LNCAP (cell line): ENCODE data around the gene C4orf46.

Experiments used
- TF ChIP-seq, protein P1 (sequence below): fragments of 450-650 bp; IDR thresholded peaks from 2 replicates; pipeline ENCODE4 v1.5.1; 2017; ENCODE audit warnings: mild to moderate bottlenecking

C4orf46 gene

DNA sequence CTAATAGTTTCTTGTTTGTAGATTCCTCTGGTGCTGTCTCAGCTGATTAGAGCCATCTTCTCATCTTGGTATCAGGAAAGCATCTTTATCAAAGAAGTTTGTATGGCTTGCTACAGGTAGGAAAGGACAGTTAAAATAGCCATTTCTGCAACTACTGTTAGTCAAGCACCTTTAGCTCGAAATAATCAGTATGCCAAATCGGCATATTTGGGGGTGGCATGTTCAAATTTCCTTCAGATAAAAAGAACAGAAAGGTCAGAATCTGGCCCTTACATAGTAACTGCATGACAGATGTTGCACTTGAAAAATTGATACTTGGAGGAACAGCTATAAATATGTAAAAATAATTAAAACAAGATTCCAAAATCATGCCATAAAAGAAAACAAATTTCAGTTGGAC is 4.8 kb downstream of the C4orf46 start:
- TF ChIP-seq, protein P1, sequence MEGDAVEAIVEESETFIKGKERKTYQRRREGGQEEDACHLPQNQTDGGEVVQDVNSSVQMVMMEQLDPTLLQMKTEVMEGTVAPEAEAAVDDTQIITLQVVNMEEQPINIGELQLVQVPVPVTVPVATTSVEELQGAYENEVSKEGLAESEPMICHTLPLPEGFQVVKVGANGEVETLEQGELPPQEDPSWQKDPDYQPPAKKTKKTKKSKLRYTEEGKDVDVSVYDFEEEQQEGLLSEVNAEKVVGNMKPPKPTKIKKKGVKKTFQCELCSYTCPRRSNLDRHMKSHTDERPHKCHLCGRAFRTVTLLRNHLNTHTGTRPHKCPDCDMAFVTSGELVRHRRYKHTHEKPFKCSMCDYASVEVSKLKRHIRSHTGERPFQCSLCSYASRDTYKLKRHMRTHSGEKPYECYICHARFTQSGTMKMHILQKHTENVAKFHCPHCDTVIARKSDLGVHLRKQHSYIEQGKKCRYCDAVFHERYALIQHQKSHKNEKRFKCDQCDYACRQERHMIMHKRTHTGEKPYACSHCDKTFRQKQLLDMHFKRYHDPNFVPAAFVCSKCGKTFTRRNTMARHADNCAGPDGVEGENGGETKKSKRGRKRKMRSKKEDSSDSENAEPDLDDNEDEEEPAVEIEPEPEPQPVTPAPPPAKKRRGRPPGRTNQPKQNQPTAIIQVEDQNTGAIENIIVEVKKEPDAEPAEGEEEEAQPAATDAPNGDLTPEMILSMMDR: no peak

DNA sequence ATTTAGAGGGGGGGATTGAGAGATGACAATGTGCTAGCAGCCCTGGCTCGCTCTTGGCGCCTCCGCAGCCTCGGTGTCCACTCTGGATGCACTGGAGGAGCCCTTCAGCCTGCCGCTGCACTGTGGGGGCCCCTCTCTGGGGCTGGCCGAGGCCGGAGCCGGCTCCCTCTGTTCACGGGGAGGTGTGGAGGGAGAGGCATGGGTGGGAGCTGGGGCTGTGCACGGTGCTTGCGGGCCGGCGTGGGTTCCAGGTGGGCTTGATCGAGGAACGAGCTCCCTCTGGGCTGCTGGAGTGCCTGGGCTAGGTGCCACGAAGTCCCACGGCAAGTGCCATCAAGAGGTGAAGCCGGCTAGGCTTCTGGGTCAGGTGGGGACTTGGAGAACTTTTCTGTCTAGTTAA is 6.9 kb downstream of the C4orf46 start:
- TF ChIP-seq, protein P1: no peak

DNA sequence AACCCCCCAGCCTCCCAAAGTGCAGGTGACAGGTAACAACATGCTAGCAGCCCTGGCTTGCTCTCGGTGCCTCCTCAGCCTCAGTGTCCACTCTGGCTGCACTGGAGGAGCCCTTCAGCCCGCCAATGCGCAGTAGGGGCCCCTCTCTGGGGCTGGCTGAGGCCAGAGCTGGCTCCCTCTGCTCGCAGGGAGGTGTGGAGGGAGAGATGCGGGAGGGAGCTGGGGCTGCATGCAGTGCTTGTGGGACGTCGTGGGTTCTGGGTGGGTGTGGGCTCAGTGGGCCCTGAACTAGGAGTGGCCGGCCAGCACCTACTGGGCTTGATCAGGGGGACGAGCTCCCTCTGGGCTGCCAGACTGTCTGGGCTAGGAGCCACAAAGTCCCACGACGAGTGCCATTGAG is 14.4 kb downstream of the C4orf46 start:
- TF ChIP-seq, protein P1: no peak

DNA sequence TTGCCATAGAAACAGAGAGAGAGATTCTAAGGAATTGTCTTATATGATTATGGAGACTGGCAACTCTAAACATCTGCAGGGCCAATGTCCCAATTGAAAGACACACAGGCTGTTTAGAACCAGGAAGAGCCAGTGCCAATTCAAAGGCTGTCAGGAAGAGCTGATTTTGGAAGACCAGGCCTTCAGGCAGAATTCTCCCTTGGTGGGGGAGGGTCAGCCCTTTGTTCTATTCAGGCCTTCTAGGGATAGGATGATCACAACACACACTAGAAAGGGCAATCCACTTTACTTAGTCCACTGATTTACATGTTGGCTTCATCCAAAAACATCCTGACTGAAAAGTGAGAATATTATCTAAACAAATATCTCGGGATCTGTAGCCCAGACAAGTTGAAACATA is 15.2 kb downstream of the C4orf46 start:
- TF ChIP-seq, protein P1: no peak

DNA sequence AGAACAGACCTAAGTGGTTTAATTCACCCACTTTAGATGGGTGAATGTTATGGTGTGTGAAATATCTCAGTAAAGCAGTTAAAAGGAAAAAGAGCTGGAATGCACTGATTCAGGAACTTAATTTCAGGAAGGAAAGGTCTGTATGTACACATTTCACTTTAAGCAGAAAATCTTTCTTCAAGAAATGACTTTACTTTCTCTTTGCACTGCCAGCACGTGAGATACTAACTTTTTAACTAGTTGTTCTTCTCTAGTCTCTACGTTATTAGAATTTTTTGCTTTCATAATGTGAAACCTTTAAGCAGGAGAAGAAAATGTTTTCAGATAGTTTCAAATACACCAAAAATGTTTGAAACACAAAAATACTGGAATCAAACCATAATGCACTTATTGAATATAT is 18.8 kb downstream of the C4orf46 start:
- TF ChIP-seq, protein P1: no peak

DNA sequence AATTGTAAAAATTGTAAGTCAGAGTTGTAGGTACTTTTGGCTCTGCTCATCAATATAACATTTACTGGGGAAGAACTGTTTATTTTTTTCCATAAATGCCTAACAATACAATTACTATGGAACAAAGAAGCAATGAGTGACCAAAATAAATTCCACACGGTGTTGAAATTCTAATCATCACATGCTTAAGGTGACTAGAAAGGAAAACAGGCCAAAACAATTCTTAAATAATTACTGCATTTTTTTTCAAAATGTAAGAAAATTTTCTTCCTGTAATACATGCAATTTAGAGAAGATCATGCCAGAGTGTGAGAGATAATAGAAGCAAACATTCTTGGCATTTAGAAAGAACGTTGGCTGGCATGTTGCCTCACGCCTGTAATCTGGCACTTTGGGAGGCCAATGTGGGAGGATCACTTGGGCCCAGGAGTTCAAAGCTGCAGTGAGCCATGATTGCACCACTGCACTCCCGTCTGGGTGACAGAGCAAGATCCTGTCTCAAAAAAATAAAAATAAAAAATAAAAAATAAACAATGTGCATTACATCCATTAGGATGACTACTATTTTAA is 22.5 kb downstream of the C4orf46 start:
- TF ChIP-seq, protein P1: no peak

DNA sequence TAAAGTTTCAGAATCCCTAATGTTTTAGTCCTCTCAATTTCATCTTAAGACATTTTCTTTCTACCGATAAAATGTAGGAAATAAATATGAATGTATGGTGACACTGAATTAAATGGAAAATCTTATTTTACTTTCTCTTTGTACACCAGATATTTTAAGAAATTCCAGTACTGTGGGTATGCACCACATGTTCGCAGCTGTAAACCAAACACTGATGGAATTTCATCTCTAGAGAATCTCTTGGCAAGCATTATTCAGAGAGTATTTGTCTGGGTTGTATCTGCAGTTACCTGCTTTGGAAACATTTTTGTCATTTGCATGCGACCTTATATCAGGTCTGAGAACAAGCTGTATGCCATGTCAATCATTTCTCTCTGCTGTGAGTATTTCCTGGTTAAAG is 26.9 kb downstream of the C4orf46 start:
- TF ChIP-seq, protein P1: no peak

DNA sequence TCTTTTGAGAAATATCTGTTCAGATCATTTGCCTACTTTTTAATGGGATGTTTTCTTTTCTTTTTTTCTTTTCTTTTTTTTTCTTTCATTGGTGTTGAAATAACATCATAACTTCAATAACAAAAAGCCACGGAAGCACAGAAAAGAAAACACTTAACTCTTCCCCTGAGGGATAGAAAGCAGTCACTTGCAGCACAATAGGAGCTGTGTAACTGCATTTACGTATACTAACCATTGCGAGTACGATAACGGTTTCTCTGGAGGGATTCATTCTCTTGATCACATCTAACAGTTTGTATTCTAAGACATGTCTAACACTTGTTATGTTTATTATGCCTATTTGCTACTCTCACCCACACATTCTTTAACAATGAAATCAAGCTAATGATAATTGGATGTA is 27.3 kb downstream of the C4orf46 start:
- TF ChIP-seq, protein P1: no peak
